ENCODE measurements around the gene IL17RE. TPM values are rescaled to one million over a fixed set of nuclear protein-coding genes. Genes with fewer than 3 reads are reported as not detected.

The IL17RE gene
- total RNA-seq, 4 donors from 2014 or later, result 0.99 to 1.7 (median 1.2) TPM

GRCh38 chr3:9911863-9912262 is 9.2 kb downstream of the IL17RE start:
- TF ChIP-seq CTCF (IDR thresholded peaks at IDR 0.05) (no peak), EP300 (IDR thresholded peaks at IDR 0.05) (no peak), POLR2AphosphoS5 (IDR thresholded peaks at IDR 0.05) (no peak), POLR2A (IDR thresholded peaks at IDR 0.05; ENCODE audit: low read depth) (no peak)
- WGBS, result 69% methylated on average over 8 of the region's 8 CpGs
- peaks cover 20 to 34% (median 33%) of the 10 kb centered on the region in 4 donors for H3K4me1 ChIP-seq
- no peaks in the 10 kb centered on the region for H3K9me3 ChIP-seq
- H3K27me3 ChIP-seq, result no peaks in the 10 kb centered on the region
- no peak for DNase-seq (ENCODE audit: extremely low spot score)
- intact Hi-C loops (cut with DNase I), result no loop called here
- H3K27ac ChIP-seq (replicated peaks in 1 of 4), result no peak overlapping the region
- no peak overlapping the region for H3K4me3 ChIP-seq
- H3K36me3 ChIP-seq, result no peaks in the 10 kb centered on the region

GRCh38 chr3:9912294-9912935 is 9.8 kb downstream of the IL17RE start:
- WGBS, result 83% methylated on average over 7 of the region's 7 CpGs
- H3K36me3 ChIP-seq, result no peaks in the 10 kb centered on the region
- H3K27ac ChIP-seq (replicated peaks in 1 of 4), result no peak overlapping the region
- no peak for TF ChIP-seq POLR2A (IDR thresholded peaks at IDR 0.05; ENCODE audit: low read depth)
- TF ChIP-seq CTCF (IDR thresholded peaks at IDR 0.05), result no peak
- no peak for TF ChIP-seq POLR2AphosphoS5 (IDR thresholded peaks at IDR 0.05)
- TF ChIP-seq EP300 (IDR thresholded peaks at IDR 0.05), result no peak
- peaks cover 22 to 38% (median 37%) of the 10 kb centered on the region in 4 donors for H3K4me1 ChIP-seq
- H3K9me3 ChIP-seq, result no peaks in the 10 kb centered on the region
- DNase-seq (ENCODE audit: extremely low spot score), result no peak
- H3K4me3 ChIP-seq, result no peak overlapping the region
- H3K27me3 ChIP-seq, result no peaks in the 10 kb centered on the region
- intact Hi-C loops (cut with DNase I), result no loop called here

- WGBS, result 69% methylated on average over 5 of the region's 5 CpGs
- intact Hi-C loops (cut with DNase I), result no loop called here
Observed at GRCh38 chr3:9913601-9914000, 11.0 kb downstream of the IL17RE start.

GRCh38 chr3:9914011-9914410 is 11.4 kb downstream of the IL17RE start:
- WGBS, result 80% methylated on average over 1 of the region's 1 CpG
- no peak overlapping the region for H3K4me3 ChIP-seq
- no peak for DNase-seq (ENCODE audit: extremely low spot score)
- H3K9me3 ChIP-seq, result no peaks in the 10 kb centered on the region
- intact Hi-C loops (cut with DNase I), result loop anchor here (2.0 kb wide), 1 partner anchor 51 kb away; no protein-coding TSS in a partner anchor
- peaks cover 33 to 54% (median 50%) of the 10 kb centered on the region in 4 donors for H3K4me1 ChIP-seq
- TF ChIP-seq EP300 (IDR thresholded peaks at IDR 0.05), result no peak
- no peak for TF ChIP-seq CTCF (IDR thresholded peaks at IDR 0.05)
- no peak for TF ChIP-seq POLR2AphosphoS5 (IDR thresholded peaks at IDR 0.05)
- H3K36me3 ChIP-seq, result no peaks in the 10 kb centered on the region
- H3K27me3 ChIP-seq, result no peaks in the 10 kb centered on the region
- H3K27ac ChIP-seq (replicated peaks in 1 of 4), result peak overlapping the region; percentile 88 to 96 (median 94)

More at GRCh38 chr3:9913601-9914000, 11.0 kb downstream of the IL17RE start:
- TF ChIP-seq EP300 (IDR thresholded peaks at IDR 0.05), result no peak
- no peak for TF ChIP-seq CTCF (IDR thresholded peaks at IDR 0.05)
- no peak for TF ChIP-seq POLR2AphosphoS5 (IDR thresholded peaks at IDR 0.05)
- TF ChIP-seq POLR2A (IDR thresholded peaks at IDR 0.05; ENCODE audit: low read depth), result no peak
- peaks cover 33 to 50% (median 49%) of the 10 kb centered on the region in 4 donors for H3K4me1 ChIP-seq
- DNase-seq (ENCODE audit: extremely low spot score), result no peak
- no peaks in the 10 kb centered on the region for H3K9me3 ChIP-seq
- no peak overlapping the region for H3K4me3 ChIP-seq
- H3K36me3 ChIP-seq, result no peaks in the 10 kb centered on the region
- no peaks in the 10 kb centered on the region for H3K27me3 ChIP-seq
- peak overlapping the region; percentile 88 to 96 (median 94) for H3K27ac ChIP-seq (replicated peaks in 1 of 4)

All from esophagus muscularis mucosa (tissue), 4 donors.